SK-N-SH (cell line): Measurements from ENCODE around the gene CDH4. TPM values are rescaled to one million over a fixed set of nuclear protein-coding genes. Genes with fewer than 3 reads are reported as not detected.
A peak's percentile ranks its signal among the peaks of the same experiment; 100 is the strongest.

Experiments
- CTCF ChIA-PET: fragments of 300-600, 350-600 bp; formaldehyde crosslinking; extraction: SDS; loops from one replicate; lab custom pipeline; 2021; lab: Yijun Ruan, JAX
- POLR2A ChIA-PET: fragments of 350-600 bp; sonication (Branson Sonifier 250); formaldehyde crosslinking; extraction: SDS; loops from one replicate; lab custom pipeline; 2020; ENCODE audit warnings: antibody characterized with exemption, inconsistent platforms; lab: Yijun Ruan, JAX
- DNase-seq: peaks from one replicate; pipeline ENCODE4 v3.0.0; 2012
- H2AFZ ChIP-seq: fragments of 200-600 bp; sonication (generic); 2 replicates; pipeline ENCODE4 v1.8.1; 2016; ENCODE audit warnings: antibody characterized with exemption, mild to moderate bottlenecking, low read depth
- H3F3A ChIP-seq: fragments of 200-600 bp; sonication (generic); replicated peaks from 2 replicates; pipeline ENCODE3; 2016; ENCODE audit warnings: antibody characterized with exemption, mild to moderate bottlenecking; ENCODE audit not compliant: insufficient read depth
- H3K27ac ChIP-seq, 2 experiments: fragments of 200-500 bp in 1 of 2; fragments of 200-600 bp in 1 of 2; sonication (Bioruptor generic) in 1 of 2; sonication (generic), shearing (Covaris generic) in 1 of 2; 2 replicates each; pipeline versions ENCODE4 v1.5.1 to v1.6.1; 2014 to 2016; ENCODE audit warnings: low read depth in 2 of 2, inconsistent platforms in 1 of 2, low read length in 1 of 2, mild to moderate bottlenecking in 1 of 2, mixed read lengths in 1 of 2
- H3K27me3 ChIP-seq: fragments of 200-600 bp; sonication (generic), shearing (Covaris generic); 2 replicates; pipeline ENCODE4 v1.6.1; 2016; ENCODE audit warnings: mixed run types; ENCODE audit not compliant: insufficient read depth
- H3K36me3 ChIP-seq, 2 experiments: fragments of 200-500 bp in 1 of 2; fragments of 200-600 bp in 1 of 2; sonication (Bioruptor generic) in 1 of 2; sonication (generic) in 1 of 2; replicated peaks in 1 of 2; 2 replicates each; pipeline versions ENCODE3 to v1.5.1; 2014 to 2016; ENCODE audit warnings: low read length in 1 of 2, mild to moderate bottlenecking in 1 of 2; ENCODE audit not compliant: insufficient read depth in 2 of 2, control insufficient read depth in 1 of 2
- H3K4me1 ChIP-seq, 2 experiments: fragments of 200-500 bp in 1 of 2; fragments of 200-600 bp in 1 of 2; sonication (Bioruptor generic) in 1 of 2; sonication (generic), shearing (Covaris generic) in 1 of 2; 2 replicates each; pipeline versions ENCODE4 v1.5.1 to v1.6.1; 2014 to 2016; ENCODE audit warnings: low read depth in 1 of 2, low read length in 1 of 2, mixed run types in 1 of 2; ENCODE audit not compliant: insufficient read depth in 2 of 2, control insufficient read depth in 1 of 2
- H3K4me2 ChIP-seq: fragments of 200-600 bp; sonication (generic), shearing (Covaris generic); 2 replicates; pipeline ENCODE4 v1.6.1; 2017; ENCODE audit warnings: mixed run types
- H3K4me3 ChIP-seq, 2 experiments: fragments of 200-500 bp in 1 of 2; fragments of 200-600 bp in 1 of 2; sonication (Bioruptor generic) in 1 of 2; sonication (generic), shearing (Covaris generic) in 1 of 2; 2 replicates each; pipeline versions ENCODE4 v1.5.1 to v1.8.1; 2014 to 2016; ENCODE audit warnings: low read depth in 2 of 2, inconsistent platforms in 1 of 2, low read length in 1 of 2, mild to moderate bottlenecking in 1 of 2, mixed read lengths in 1 of 2, moderate library complexity in 1 of 2
- H3K79me2 ChIP-seq: fragments of 200-600 bp; sonication (generic); 2 replicates; pipeline ENCODE4 v1.8.1; 2017; ENCODE audit warnings: mild to moderate bottlenecking; ENCODE audit not compliant: insufficient read depth
- H3K9ac ChIP-seq: fragments of 200-600 bp; sonication (generic); 2 replicates; pipeline ENCODE4 v1.6.1; 2017; ENCODE audit warnings: mixed run types
- H3K9me2 ChIP-seq: fragments of 200-600 bp; sonication (generic); 2 replicates; pipeline ENCODE4 v1.6.1; 2017; ENCODE audit warnings: mixed run types
- H3K9me3 ChIP-seq: fragments of 200-600 bp; sonication (generic); 2 replicates; pipeline ENCODE4 v1.6.1; 2017; ENCODE audit warnings: mixed run types, mild to moderate bottlenecking, moderate library complexity
- H4K20me1 ChIP-seq: fragments of 200-600 bp; sonication (generic); 2 replicates; pipeline ENCODE4 v1.6.1; 2017; ENCODE audit warnings: mild to moderate bottlenecking, mixed run types; ENCODE audit not compliant: insufficient read depth
- CTCF ChIP-seq: fragments of 200-600 bp; sonication (generic); IDR thresholded peaks from 2 replicates; pipeline ENCODE4 v1.6.1; 2017; ENCODE audit warnings: antibody characterized with exemption, mild to moderate bottlenecking, moderate library complexity
- EP300 ChIP-seq, 2 experiments: IDR thresholded peaks; 2 replicates each; pipeline versions ENCODE4 v1.4.0 to v1.6.1; 2012; ENCODE audit warnings: borderline replicate concordance in 1 of 2, low read depth in 1 of 2, low read length in 1 of 2
- EZH2phosphoT487 ChIP-seq: fragments of 200-600 bp; sonication (generic); IDR thresholded peaks from 2 replicates; pipeline ENCODE4 v1.6.1; 2017; ENCODE audit warnings: low read depth, mixed run types, mild to moderate bottlenecking, antibody characterized with exemption, moderate library complexity, borderline replicate concordance
- FOSL2 ChIP-seq: IDR thresholded peaks from 2 replicates; pipeline ENCODE4 v1.4.0; 2012; ENCODE audit warnings: low read depth, mild to moderate bottlenecking, moderate library complexity, borderline replicate concordance
- GABPA ChIP-seq: IDR thresholded peaks from 2 replicates; pipeline ENCODE4 v1.4.0; 2012; ENCODE audit warnings: low read depth, mild to moderate bottlenecking
- JUND ChIP-seq: IDR thresholded peaks from 2 replicates; pipeline ENCODE4 v1.4.0; 2012
- MEF2A ChIP-seq: IDR thresholded peaks from 2 replicates; pipeline ENCODE4 v1.4.0; 2012; ENCODE audit warnings: low read depth, borderline replicate concordance
- PBX3 ChIP-seq: IDR thresholded peaks from 2 replicates; pipeline ENCODE4; 2012
- RAD21 ChIP-seq: IDR thresholded peaks from 2 replicates; pipeline ENCODE4 v1.6.1; 2012; ENCODE audit warnings: mild to moderate bottlenecking, low read length
- RCOR1 ChIP-seq: fragments of 150-350 bp; IDR thresholded peaks from 2 replicates; pipeline ENCODE4 v1.6.1; 2017; ENCODE audit warnings: antibody characterized with exemption, low read length
- REST ChIP-seq: IDR thresholded peaks from 2 replicates; pipeline ENCODE4 v1.6.1; 2012; ENCODE audit warnings: mild to moderate bottlenecking, low read depth, low read length, moderate library complexity
- RFX5 ChIP-seq: IDR thresholded peaks from 2 replicates; pipeline ENCODE4 v1.6.1; 2012; ENCODE audit warnings: mild to moderate bottlenecking, improper control_type of control experiment, low read length
- TAF1 ChIP-seq: IDR thresholded peaks from 2 replicates; pipeline ENCODE4 v1.6.1; 2012; ENCODE audit warnings: low read depth, mild to moderate bottlenecking, low read length, moderate library complexity, borderline replicate concordance
- TCF12 ChIP-seq: IDR thresholded peaks from 2 replicates; pipeline ENCODE4 v1.4.0; 2012
- TEAD4 ChIP-seq: IDR thresholded peaks from 2 replicates; pipeline ENCODE4 v1.4.0; 2012; ENCODE audit warnings: mild to moderate bottlenecking, borderline replicate concordance; ENCODE audit not compliant: insufficient read depth
- YY1 ChIP-seq: IDR thresholded peaks from 2 replicates; pipeline ENCODE4 v1.4.0; 2012; ENCODE audit warnings: low read depth, mild to moderate bottlenecking
- ZBTB33 ChIP-seq: IDR thresholded peaks from 2 replicates; pipeline ENCODE4 v1.4.0; 2012; ENCODE audit warnings: low read depth, borderline replicate concordance
- WGBS: methylation state at CpG from one replicate; pipeline ENCODE4 v1.1.6; 2017; ENCODE audit warnings: low lambda C conversion rate; 5-methylcytosine and 5-hydroxymethylcytosine counted together
- polyA plus RNA-seq, 3 experiments: library from polyadenylated mRNA; depleted of rRNA; stranded (reverse); fragments of >200 nt; gene quantifications; 2 replicates each; pipeline ENCODE4 v1.2.3, GENCODE V29; 2012

CDH4 gene
- polyA plus RNA-seq, 1 of the 3 experiments (the other 2 are of a cell fraction) = not detected

GRCh38 chr20:61722146-61722678, 470.2 kb downstream of the CDH4 start:
- Histone ChIP-seq H4K20me1 (no peaks in the 10 kb centered on the region), H3K36me3 (no peaks in the 10 kb centered on the region), H3K27me3 (no peaks in the 10 kb centered on the region), H3K27ac (no peak overlapping the region), H3K9me2 (no peaks in the 10 kb centered on the region), H2AFZ (no peak overlapping the region), H3K4me2 (no peak overlapping the region), H3K4me1 (no peaks in the 10 kb centered on the region), H3F3A (no peaks in the 10 kb centered on the region), H3K79me2 (no peaks in the 10 kb centered on the region), H3K9me3 (no peaks in the 10 kb centered on the region), H3K9ac (no peak overlapping the region), H3K4me3 (no peak overlapping the region)
- no peak for TF ChIP-seq MEF2A
- no peak for TF ChIP-seq PBX3
- no peak for TF ChIP-seq EZH2phosphoT487
- TF ChIP-seq GABPA = no peak
- TF ChIP-seq EP300 (IDR thresholded peaks at IDR 0.05; ENCODE audit: borderline replicate concordance in 1 of 2, low read depth in 1 of 2, low read length in 1 of 2) = no peak
- TF ChIP-seq TEAD4 = no peak
- TF ChIP-seq REST = no peak
- TF ChIP-seq CTCF = no peak
- no peak for TF ChIP-seq YY1
- no peak for TF ChIP-seq TAF1
- TF ChIP-seq TCF12 = no peak
- TF ChIP-seq RAD21 = no peak
- TF ChIP-seq FOSL2 = no peak
- TF ChIP-seq RCOR1 = no peak
- no peak for TF ChIP-seq JUND
- TF ChIP-seq ZBTB33 = no peak
- TF ChIP-seq RFX5 = no peak
- peak; percentile 52 for DNase-seq
- POLR2A ChIA-PET = no interaction called here
- whole genome bisulfite sequencing = 31% methylated on average over 7 of the region's 8 CpGs
- CTCF ChIA-PET = no interaction called here
